ENCODE data around the gene CD9.

CD9 gene

GRCh38 chr12:6250343-6250742, 50.1 kb downstream of the CD9 start:
- no peak for DNase-seq

- no peak for DNase-seq
Observed at GRCh38 chr12:6253278-6253677, 53.1 kb downstream of the CD9 start.

- no peak for DNase-seq
Observed at GRCh38 chr12:6254491-6254890, 54.3 kb downstream of the CD9 start.

- DNase-seq = no peak
Observed at GRCh38 chr12:6257007-6257406, 56.8 kb downstream of the CD9 start.

- no peak for DNase-seq
Observed at GRCh38 chr12:6262211-6262610, 62.0 kb downstream of the CD9 start.

DNA sequence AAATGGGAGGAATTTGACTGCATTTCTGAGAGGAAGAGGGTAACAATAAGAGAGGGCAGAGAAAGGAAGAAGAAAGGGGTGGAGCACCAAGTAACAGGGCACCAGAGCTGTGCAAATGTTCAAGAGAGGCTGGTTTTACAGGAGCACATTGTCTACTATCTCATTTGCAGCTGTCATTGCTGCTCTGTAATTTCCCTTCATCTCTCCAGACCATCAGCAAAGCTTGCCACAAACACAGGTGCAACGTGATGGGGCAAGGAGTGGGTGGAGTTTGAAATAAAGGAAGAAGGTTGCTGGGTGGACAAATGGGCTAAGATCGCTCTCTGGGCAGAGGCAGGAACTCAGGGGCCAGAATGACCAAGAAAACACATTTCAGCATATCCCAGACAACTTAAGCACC, 62.4 kb downstream of the CD9 start:
- no peak for DNase-seq

DNA sequence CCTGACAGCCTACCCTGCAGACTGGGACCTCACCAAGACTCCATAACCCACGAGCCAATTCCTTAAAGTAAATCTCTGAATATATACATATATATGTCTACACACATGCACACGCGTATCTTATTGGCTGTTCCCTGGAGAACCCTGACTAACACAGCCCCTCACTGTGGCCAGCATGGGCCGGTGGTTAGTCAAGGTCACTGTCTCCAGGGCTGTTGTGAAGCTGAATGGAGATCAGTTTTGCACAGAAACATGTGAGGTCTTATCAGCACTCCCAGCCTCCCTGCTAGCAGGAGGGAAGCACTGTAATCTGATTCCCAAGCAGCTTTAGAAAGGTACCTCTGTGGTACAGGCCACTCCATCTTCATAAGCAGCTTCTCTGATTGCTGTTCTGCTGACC, 63.7 kb downstream of the CD9 start:
- DNase-seq = no peak

DNA sequence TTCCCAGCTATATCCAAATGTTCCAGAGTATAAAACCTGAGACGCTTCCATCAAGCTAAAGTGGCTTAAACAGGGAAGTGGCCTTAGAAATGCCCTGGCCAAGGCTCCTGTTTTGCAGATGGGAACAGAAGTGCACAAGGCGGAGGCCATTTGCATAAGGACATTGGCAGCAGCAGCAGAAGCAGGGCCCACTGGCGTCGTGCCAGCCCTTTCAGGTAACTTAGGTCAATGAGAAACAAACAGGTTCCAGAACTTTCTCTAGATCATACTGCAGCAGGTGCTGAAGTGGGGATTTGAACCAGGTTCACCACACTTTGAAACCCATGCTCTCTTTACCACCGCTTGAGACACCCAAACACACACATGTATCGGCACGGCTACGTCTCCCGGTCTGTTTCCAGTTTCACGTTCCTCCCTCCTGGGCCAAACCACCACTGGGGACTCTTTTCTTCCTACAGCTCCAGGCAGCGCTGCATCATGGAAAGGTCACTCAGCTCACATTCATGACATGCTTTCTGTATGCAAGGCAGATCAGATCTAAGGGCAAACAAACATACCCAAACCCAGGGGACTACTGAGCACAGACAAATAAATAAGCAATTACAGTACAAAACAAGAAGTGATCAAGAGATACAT, 64.3 kb downstream of the CD9 start:
- no peak for DNase-seq

GRCh38 chr12:6265038-6265405, 64.8 kb downstream of the CD9 start:
- no peak for DNase-seq

DNA sequence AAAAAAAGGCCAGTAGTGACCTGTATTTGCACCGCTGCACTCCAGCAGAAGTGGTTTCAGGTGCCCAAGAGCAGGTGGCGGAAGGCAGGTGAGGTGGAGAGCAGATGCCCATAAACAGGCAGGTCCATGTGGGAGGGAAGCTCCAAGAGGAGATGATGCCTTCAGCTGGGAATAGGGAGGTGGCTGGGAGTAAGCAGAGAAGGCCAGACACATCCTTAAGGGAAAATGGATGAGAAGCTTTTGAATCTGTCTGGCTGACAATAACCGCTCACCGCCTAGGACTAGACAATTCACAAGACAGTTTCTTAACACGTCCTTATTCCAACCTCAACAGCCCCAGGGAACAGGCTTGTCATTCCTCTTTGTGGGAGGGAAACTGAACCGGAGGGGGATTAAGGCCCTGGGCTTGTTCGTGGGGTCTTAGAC, 66.4 kb downstream of the CD9 start:
- no peak for DNase-seq

GRCh38 chr12:6266971-6267721, 66.9 kb downstream of the CD9 start:
- DNase-seq = peak in 3 of 5 experiments; percentile 6 to 48 (median 41)

GRCh38 chr12:6268484-6269157, 68.4 kb downstream of the CD9 start:
- DNase-seq = no peak

DNA sequence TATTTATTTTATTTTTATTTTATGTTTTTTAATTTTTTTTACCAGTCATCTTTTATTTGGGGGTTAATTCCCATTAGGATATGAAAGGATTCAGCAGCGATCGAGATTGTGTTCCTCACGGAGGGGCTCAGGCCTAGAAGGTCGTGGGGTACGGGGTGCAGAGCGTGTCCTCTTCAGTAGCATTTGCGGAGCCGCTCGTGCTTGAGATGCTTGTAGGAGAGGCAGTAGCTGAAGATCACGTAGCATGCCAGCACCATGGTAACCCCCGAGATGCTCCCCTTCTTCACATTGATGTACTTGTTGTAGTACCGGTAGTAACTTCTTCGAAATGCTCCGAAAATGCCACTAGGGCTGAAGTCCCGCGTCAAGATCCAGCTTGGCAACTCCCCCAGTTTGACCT, 69.8 kb downstream of the CD9 start:
- no peak for DNase-seq

GRCh38 chr12:6271281-6271680, 71.1 kb downstream of the CD9 start:
- DNase-seq = no peak

GRCh38 chr12:6272300-6273204, 72.4 kb downstream of the CD9 start:
- DNase-seq = no peak

GRCh38 chr12:6273205-6273540, 73.0 kb downstream of the CD9 start:
- no peak for DNase-seq

DNA sequence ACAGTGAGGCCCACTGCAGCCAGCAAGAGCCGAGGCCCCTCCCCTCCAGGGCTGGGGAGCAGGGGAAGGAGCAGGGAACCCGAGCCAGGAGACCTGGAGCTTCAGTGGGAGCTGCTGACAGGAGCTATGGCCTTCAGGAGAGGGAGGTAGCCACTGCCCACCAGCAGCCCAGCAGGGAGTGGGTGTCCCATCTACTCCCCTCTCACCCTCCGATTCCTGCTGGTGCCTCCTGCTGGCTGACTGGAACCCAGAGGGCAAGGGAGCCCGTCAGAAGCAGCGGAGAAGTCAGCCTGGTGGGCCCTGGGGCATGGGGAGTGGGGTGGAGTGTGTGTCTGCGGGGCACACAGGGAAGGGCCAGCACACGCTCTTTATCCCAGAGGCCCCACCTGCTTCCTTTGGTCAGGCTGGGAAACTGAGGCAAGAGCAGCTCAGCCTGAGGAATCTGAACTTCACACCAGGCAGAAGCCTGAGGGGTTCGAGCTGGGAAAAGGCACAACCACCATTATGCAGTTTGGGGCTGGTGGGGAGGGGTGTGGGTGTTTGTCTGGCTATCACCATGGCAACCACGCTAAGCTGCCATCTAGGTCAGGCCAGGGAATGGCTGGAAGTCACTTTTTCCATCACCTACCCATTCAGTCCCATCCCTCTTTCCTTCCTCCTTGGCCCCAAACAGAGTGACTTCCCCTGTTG, 73.5 kb downstream of the CD9 start:
- no peak for DNase-seq

- DNase-seq = no peak
Observed at GRCh38 chr12:6274231-6275221, 74.3 kb downstream of the CD9 start.

GRCh38 chr12:6275928-6276887, 76.0 kb downstream of the CD9 start:
- DNase-seq = no peak

All from T-helper 2 cell (primary cell).